Smooth muscle cell (in vitro differentiated cells): Measurements from ENCODE around the gene SLC5A11. TPM values are rescaled to one million over a fixed set of nuclear protein-coding genes. Genes with fewer than 3 reads are reported as not detected.

Experiments
- DNase-seq: peaks from one replicate; lab custom pipeline; 2025; ENCODE audit not compliant: unreplicated experiment; lab: John Stamatoyannopoulos, UW
- H2AFZ ChIP-seq: fragments of 200-600 bp; sonication (generic); 2 replicates; pipeline ENCODE4 v1.6.0; 2016; ENCODE audit warnings: antibody characterized with exemption, low read depth, mild to moderate bottlenecking
- H3F3A ChIP-seq: fragments of 200-600 bp; sonication (generic); 2 replicates; pipeline ENCODE4 v1.6.0; 2017; ENCODE audit warnings: antibody characterized with exemption, low read depth
- H3K27ac ChIP-seq: fragments of 200-600 bp; sonication (generic); 2 replicates; pipeline ENCODE4 v1.5.1; 2016; ENCODE audit warnings: low read depth, mild to moderate bottlenecking
- H3K27me3 ChIP-seq: fragments of 200-600 bp; sonication (generic); 2 replicates; pipeline ENCODE4 v1.6.1; 2016; ENCODE audit warnings: low read depth, mild to moderate bottlenecking
- H3K36me3 ChIP-seq: fragments of 200-600 bp; sonication (generic); 2 replicates; pipeline ENCODE4 v1.5.1; 2016; ENCODE audit warnings: low read depth
- H3K4me1 ChIP-seq: fragments of 200-600 bp; sonication (generic); 2 replicates; pipeline ENCODE4 v1.5.1; 2016; ENCODE audit warnings: low read depth
- H3K4me2 ChIP-seq: fragments of 200-600 bp; sonication (generic); 2 replicates; pipeline ENCODE4 v1.6.0; 2016; ENCODE audit warnings: mild to moderate bottlenecking
- H3K4me3 ChIP-seq: fragments of 200-600 bp; sonication (generic); 2 replicates; pipeline ENCODE4 v1.5.1; 2016; ENCODE audit warnings: mild to moderate bottlenecking
- H3K79me2 ChIP-seq: fragments of 200-600 bp; sonication (generic); 2 replicates; pipeline ENCODE4 v1.6.0; 2016; ENCODE audit warnings: low read depth, mild to moderate bottlenecking
- H3K9ac ChIP-seq: fragments of 200-600 bp; sonication (generic); 2 replicates; pipeline ENCODE4 v1.6.0; 2016; ENCODE audit warnings: low read depth
- H3K9me3 ChIP-seq: fragments of 200-600 bp; sonication (generic); replicated peaks from 2 replicates; pipeline ENCODE4 v1.5.1; 2016; ENCODE audit warnings: low read depth
- H4K20me1 ChIP-seq: fragments of 200-600 bp; sonication (generic); 2 replicates; pipeline ENCODE4 v1.6.0; 2016; ENCODE audit warnings: low read depth
- WGBS: methylation state at CpG from one replicate; pipeline ENCODE4 v1.1.7; 2016; ENCODE audit warnings: low lambda C conversion rate; 5-methylcytosine and 5-hydroxymethylcytosine counted together
- polyA plus RNA-seq: library from polyadenylated mRNA; unstranded; fragments of >200 nt; fragmentation: Nextera tagmentation; extraction: Ambion mirVana; gene quantifications from 2 replicates; pipeline ENCODE4 v1.2.1, GENCODE V29; 2016
- total RNA-seq: library from RNA; depleted of rRNA; stranded (reverse); fragments of >200 nt; gene quantifications from 2 replicates; pipeline ENCODE4 v1.2.3, GENCODE V29; 2014
- TF ChIP-seq, protein P1 (sequence below): fragments of 200-600 bp; sonication (generic); IDR thresholded peaks from 2 replicates; pipeline ENCODE4 v1.5.1; 2017; ENCODE audit warnings: borderline replicate concordance, mild to moderate bottlenecking, antibody characterized with exemption; ENCODE audit not compliant: insufficient read depth, poor library complexity, severe bottlenecking

SLC5A11 gene
- total and polyA plus RNA-seq, 2 experiments from 2014 or later: not detected

DNA sequence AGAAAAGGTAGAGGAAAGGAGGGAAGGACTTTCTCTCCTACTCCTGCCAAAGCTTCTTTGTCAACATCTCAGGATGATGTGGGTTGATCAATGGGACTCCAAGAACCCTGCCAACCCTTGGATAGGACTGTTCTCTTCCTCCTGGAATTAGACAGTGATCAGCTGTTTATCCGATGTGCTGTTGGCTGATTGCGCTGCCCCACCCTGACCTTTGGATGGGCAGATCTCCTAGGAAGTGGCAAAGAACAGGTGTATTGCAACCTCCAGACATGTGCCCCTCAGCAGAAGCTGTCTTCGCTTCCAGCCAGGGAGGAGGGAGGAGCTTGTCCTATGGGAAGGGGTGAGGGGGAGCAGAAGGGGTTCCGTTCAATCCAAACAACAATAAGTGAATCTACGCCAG is 30.5 kb downstream of the SLC5A11 start:
- no peak overlapping the region for H3K9ac ChIP-seq
- no peak overlapping the region for H3K4me2 ChIP-seq
- no peaks in the 10 kb centered on the region for H3K9me3 ChIP-seq
- no peak for DNase-seq
- no peaks in the 10 kb centered on the region for H3F3A ChIP-seq
- H3K4me1 ChIP-seq: no peaks in the 10 kb centered on the region
- TF ChIP-seq, protein P1, sequence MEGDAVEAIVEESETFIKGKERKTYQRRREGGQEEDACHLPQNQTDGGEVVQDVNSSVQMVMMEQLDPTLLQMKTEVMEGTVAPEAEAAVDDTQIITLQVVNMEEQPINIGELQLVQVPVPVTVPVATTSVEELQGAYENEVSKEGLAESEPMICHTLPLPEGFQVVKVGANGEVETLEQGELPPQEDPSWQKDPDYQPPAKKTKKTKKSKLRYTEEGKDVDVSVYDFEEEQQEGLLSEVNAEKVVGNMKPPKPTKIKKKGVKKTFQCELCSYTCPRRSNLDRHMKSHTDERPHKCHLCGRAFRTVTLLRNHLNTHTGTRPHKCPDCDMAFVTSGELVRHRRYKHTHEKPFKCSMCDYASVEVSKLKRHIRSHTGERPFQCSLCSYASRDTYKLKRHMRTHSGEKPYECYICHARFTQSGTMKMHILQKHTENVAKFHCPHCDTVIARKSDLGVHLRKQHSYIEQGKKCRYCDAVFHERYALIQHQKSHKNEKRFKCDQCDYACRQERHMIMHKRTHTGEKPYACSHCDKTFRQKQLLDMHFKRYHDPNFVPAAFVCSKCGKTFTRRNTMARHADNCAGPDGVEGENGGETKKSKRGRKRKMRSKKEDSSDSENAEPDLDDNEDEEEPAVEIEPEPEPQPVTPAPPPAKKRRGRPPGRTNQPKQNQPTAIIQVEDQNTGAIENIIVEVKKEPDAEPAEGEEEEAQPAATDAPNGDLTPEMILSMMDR: no peak
- no peak overlapping the region for H3K27ac ChIP-seq
- H3K27me3 ChIP-seq: peaks cover 4% of the 10 kb centered on the region
- H2AFZ ChIP-seq: no peak overlapping the region
- 76% methylated on average over 5 of the region's 5 CpGs for WGBS
- no peaks in the 10 kb centered on the region for H4K20me1 ChIP-seq
- H3K4me3 ChIP-seq: no peak overlapping the region
- no peaks in the 10 kb centered on the region for H3K79me2 ChIP-seq
- H3K36me3 ChIP-seq: no peaks in the 10 kb centered on the region

DNA sequence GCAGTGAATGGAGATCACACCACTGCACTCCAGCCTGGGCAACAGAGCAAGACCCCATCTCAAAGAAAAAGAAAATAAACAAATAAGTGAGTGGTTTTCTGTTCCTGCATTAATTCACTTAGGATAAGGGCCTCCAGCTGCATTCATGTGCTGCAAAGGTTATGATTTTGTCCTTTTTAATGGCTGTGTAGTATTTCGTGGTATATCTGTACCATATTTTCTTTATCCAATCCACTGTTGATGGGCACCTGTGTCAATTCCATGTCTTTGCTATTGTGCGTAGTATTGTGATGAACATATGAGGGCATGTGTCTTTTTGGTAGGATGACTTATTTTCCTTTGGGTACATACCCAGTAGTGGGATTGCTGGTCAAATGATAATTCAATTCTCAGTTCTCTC is 33.9 kb downstream of the SLC5A11 start:
- TF ChIP-seq, protein P1: no peak
- H3K4me3 ChIP-seq: no peak overlapping the region
- no peaks in the 10 kb centered on the region for H3K9me3 ChIP-seq
- no peaks in the 10 kb centered on the region for H3F3A ChIP-seq
- no peak overlapping the region for H3K27ac ChIP-seq
- no peak for DNase-seq
- H3K36me3 ChIP-seq: no peaks in the 10 kb centered on the region
- no peak overlapping the region for H3K9ac ChIP-seq
- 92% methylated on average over 2 of the region's 2 CpGs for WGBS
- H2AFZ ChIP-seq: no peak overlapping the region
- no peak overlapping the region for H3K4me2 ChIP-seq
- no peaks in the 10 kb centered on the region for H3K4me1 ChIP-seq
- no peaks in the 10 kb centered on the region for H3K79me2 ChIP-seq
- H4K20me1 ChIP-seq: no peaks in the 10 kb centered on the region
- peaks cover 4% of the 10 kb centered on the region for H3K27me3 ChIP-seq

DNA sequence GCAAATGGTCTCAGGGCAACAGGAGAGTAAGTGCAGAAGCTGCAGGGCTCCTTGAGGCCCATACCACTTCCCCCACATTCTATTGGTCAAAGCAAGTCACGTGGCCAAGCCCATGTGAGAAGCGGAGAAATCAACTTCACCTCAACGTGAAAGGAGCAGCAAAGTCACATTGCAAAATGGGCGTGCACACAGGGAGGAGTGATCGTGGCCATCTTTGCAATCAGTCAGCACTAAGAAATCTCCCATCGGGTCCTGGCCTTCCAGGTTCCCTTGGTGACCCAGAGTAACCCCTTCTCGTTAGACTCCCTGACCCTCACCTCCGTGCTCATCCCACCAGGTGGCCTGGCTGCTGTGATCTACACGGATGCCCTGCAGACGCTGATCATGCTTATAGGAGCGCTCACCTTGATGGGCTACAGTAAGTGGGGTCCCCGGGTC is 38.0 kb downstream of the SLC5A11 start:
- H3K4me2 ChIP-seq: no peak overlapping the region
- no peak overlapping the region for H3K9ac ChIP-seq
- DNase-seq: no peak
- WGBS: 68% methylated on average over 12 of the region's 12 CpGs
- TF ChIP-seq, protein P1: no peak
- H4K20me1 ChIP-seq: no peaks in the 10 kb centered on the region
- H3K4me1 ChIP-seq: no peaks in the 10 kb centered on the region
- H3K4me3 ChIP-seq: no peak overlapping the region
- H3K27ac ChIP-seq: no peak overlapping the region
- H2AFZ ChIP-seq: no peak overlapping the region
- no peaks in the 10 kb centered on the region for H3K9me3 ChIP-seq
- peaks cover 5% of the 10 kb centered on the region for H3K27me3 ChIP-seq
- H3K79me2 ChIP-seq: no peaks in the 10 kb centered on the region
- H3F3A ChIP-seq: no peaks in the 10 kb centered on the region
- H3K36me3 ChIP-seq: no peaks in the 10 kb centered on the region

DNA sequence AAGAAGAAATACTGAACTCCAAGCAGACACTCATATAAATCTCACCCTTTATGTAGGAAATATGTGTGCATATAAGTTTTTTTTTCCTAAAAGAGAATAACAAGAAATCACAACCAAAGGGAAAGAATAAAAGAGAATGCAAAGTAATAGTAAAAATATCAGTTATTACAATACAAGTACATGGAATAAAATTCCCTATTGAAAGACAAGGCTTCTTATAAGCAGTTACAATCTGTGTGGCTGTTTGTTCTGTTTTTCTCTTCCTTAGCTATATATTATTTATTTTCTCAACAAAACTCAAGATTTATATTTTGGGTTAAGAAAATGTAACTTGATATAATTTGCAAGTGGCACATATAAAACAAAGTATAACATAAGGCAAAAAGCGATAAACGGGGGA is 41.7 kb downstream of the SLC5A11 start:
- H3F3A ChIP-seq: no peaks in the 10 kb centered on the region
- TF ChIP-seq, protein P1: no peak
- H3K27me3 ChIP-seq: peaks cover 10% of the 10 kb centered on the region
- 95% methylated on average over 2 of the region's 2 CpGs for WGBS
- no peak overlapping the region for H3K4me3 ChIP-seq
- no peak overlapping the region for H2AFZ ChIP-seq
- H3K9me3 ChIP-seq: no peaks in the 10 kb centered on the region
- H4K20me1 ChIP-seq: no peaks in the 10 kb centered on the region
- H3K4me2 ChIP-seq: no peak overlapping the region
- no peaks in the 10 kb centered on the region for H3K36me3 ChIP-seq
- no peaks in the 10 kb centered on the region for H3K79me2 ChIP-seq
- H3K9ac ChIP-seq: no peak overlapping the region
- no peaks in the 10 kb centered on the region for H3K4me1 ChIP-seq
- no peak for DNase-seq
- no peak overlapping the region for H3K27ac ChIP-seq
